ENCODE measurements around the gene RAB3GAP1. TPM values are rescaled to one million over a fixed set of nuclear protein-coding genes. Genes with fewer than 3 reads are reported as not detected.

RAB3GAP1 gene
- total RNA-seq, 1 experiment from 2014 or later = 38.6 TPM

- BruUV-seq (replicated peaks) = no TSS peak
- DNase-seq (ENCODE audit: low read depth, low spot score) (no peak), ATAC-seq (no peak)
- ChIA-PET POLR2A (no interaction called here), CTCF (no interaction called here)
- Histone ChIP-seq H3K27me3 (ENCODE audit: control insufficient read depth, insufficient read depth, low read length) (no peaks in the 10 kb centered on the region), H3K9me3 (ENCODE audit: control insufficient read depth, insufficient read depth, low read depth, low read length) (no peaks in the 10 kb centered on the region), H3K36me3 (ENCODE audit: control insufficient read depth, insufficient read depth, low read length) (no peaks in the 10 kb centered on the region), H3K27ac (ENCODE audit: low read length) (no peak overlapping the region), H3K4me3 (ENCODE audit: low read depth in 2 of 2, low read length in 2 of 2) (no peak overlapping the region), H3K4me1 (ENCODE audit: control insufficient read depth, insufficient read depth, low read length) (no peaks in the 10 kb centered on the region)
- intact Hi-C loops (cut with micrococcal nuclease; ENCODE audit: unreplicated experiment) (no loop called here), in situ Hi-C loops (cut with HindIII; ENCODE audit: low pct_unique_long_range_greater_than_20kb, low sequenced_read_pairs) (no loop called here)
- TF ChIP-seq REST (IDR thresholded peaks at IDR 0.05; ENCODE audit: insufficient read depth in 1 of 2, low read depth in 2 of 2, low read length in 1 of 2) (no peak), CTCF (IDR thresholded peaks at IDR 0.05) (no peak)
These were observed 30.5 kb upstream of the RAB3GAP1 start for GRCh38 chr2:135021618-135022017.

- POLR2A ChIA-PET = no interaction called here
- no peak for TF ChIP-seq REST (IDR thresholded peaks at IDR 0.05; ENCODE audit: insufficient read depth in 1 of 2, low read depth in 2 of 2, low read length in 1 of 2)
- no peak for TF ChIP-seq TCF7L2 (IDR thresholded peaks at IDR 0.05; ENCODE audit: low read depth, low read length)
- no peak for TF ChIP-seq CTCF (IDR thresholded peaks at IDR 0.05)
- TF ChIP-seq SIN3A (IDR thresholded peaks at IDR 0.05; ENCODE audit: borderline replicate concordance, insufficient read depth, low read depth, low read length) = no peak
- TF ChIP-seq POLR2AphosphoS5 (IDR thresholded peaks at IDR 0.05; ENCODE audit: low read depth, low read length) = no peak
- in situ Hi-C loops (cut with HindIII; ENCODE audit: low pct_unique_long_range_greater_than_20kb, low sequenced_read_pairs) = no loop called here
These were observed 28.9 kb upstream of the RAB3GAP1 start for GRCh38 chr2:135022952-135023880.

More at GRCh38 chr2:135022952-135023880, 28.9 kb upstream of the RAB3GAP1 start:
- no peaks in the 10 kb centered on the region for H3K36me3 ChIP-seq (ENCODE audit: control insufficient read depth, insufficient read depth, low read length)
- CTCF ChIA-PET = no interaction called here
- BruUV-seq (replicated peaks) = no TSS peak
- H3K9me3 ChIP-seq (ENCODE audit: control insufficient read depth, insufficient read depth, low read depth, low read length) = no peaks in the 10 kb centered on the region
- no peaks in the 10 kb centered on the region for H3K4me1 ChIP-seq (ENCODE audit: control insufficient read depth, insufficient read depth, low read length)
- H3K27ac ChIP-seq (ENCODE audit: low read length) = no peak overlapping the region
- no peaks in the 10 kb centered on the region for H3K27me3 ChIP-seq (ENCODE audit: control insufficient read depth, insufficient read depth, low read length)
- no peak for ATAC-seq
- H3K4me3 ChIP-seq (ENCODE audit: low read depth in 2 of 2, low read length in 2 of 2) = no peak overlapping the region
- intact Hi-C loops (cut with micrococcal nuclease; ENCODE audit: unreplicated experiment) = no loop called here
- DNase-seq (ENCODE audit: low read depth, low spot score) = no peak
